Suppressor macrophage (primary cell): ENCODE measurements around the gene GSTM4.
A peak's percentile ranks its signal among the peaks of the same experiment; 100 is the strongest.

Experiments used
- DNase-seq, 4 experiments: peaks; one replicate each; pipeline ENCODE4 v3.0.0-alpha.2; 2020 to 2022

GSTM4 gene

DNA sequence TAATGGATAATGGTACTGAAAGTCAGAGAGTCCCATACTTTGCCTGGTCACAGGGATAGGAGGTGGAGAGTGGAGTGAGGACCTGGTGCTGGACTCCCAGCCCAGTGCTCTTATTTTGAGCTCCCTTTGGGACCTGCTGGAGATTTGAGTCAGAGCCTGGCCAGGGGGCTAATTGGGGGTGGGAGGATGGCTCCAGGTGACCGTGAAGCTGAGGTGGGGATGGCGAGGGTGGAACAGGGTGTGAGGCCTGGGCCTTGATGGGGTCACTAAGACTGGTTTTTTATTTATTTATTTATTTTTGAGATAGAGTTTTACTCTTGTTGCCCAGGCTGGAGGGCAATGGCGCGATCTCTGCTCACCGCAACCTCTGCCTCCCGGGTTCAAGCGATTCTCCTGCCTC lies 18.5 kb upstream of the GSTM4 start:
- DNase-seq, result no peak

DNA sequence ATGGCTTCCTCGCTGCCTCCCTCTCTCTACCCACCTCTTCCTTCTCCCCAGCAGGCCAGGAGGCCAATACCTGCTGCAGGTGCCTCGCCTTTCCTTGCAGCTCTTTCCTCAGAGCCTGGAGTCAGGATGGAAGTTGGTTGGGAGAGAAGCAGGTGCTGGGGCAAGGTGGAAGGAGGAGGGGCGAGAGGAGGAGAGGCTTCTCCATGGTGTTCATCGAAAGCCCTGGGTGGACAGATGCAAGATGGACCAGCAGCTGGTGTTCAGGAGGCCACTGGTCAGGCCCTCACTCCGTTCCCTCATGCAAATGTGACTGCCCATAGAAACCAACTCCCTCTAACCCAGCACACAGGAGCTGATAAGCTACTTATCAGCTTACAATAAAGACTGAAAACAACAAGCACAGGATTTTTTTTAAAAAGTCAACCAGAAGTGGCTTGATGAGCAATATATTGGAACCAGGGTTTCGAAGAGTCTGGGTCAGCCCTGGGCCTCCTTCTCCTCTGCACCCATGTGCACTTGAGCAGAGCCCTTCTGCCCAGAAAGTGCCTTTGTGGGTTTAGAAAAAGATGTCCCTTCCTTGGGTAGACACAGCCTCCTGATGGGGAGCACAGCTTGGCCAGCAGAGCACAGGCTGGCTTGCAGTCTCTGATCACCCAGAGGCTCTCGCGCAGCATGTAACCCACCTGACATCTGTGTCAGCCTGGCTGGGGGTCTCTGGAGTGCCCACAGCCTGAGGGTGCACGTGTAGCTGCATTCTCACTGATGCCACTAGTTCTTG lies 16.6 kb upstream of the GSTM4 start:
- no peak for DNase-seq

DNA sequence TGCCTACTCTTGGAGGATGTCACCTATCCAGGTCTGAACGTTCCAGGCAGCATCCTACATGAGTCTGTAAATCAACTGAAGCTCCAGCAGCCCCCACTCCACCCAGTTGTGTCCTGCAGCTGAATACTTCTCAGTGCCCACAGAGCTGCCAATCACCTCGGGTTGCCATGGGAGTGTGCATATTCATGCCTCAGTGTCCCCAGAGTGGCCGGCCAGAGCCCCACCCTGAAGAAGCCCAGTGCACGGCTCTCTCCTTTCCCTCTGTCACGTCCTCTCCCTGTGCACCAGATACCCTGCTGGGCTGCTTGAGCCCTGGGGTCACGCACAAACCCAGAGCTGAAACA lies 16.1 kb upstream of the GSTM4 start:
- DNase-seq, result no peak

DNA sequence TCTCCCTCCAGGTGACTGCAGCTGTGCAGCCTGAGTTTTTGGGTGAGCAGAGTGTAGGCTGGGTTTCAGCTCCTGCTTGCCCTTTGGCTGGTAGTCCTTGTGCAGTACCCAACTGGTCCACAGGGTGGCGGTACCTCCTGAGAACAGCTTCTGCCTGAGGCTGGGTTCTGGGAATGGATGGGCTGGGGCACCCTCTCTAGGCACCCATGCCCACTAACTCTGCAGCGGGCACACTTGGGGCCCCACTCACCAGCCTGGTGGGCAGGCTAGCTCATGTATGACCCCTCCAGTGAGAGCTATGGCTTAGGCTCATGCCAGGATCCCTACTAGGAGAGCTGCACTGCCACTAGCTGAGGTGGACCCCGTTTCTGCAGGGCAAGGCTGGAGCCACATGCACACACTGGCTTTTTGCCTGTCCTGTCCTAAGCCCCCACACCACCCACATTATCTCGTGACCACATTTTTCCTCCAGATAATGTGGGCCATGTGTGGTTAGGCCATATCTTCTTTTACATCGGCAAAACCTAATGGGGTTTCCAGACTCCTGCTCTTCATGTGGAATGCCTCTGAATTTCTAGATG lies 15.5 kb upstream of the GSTM4 start:
- peak; percentile 83 to 93 (median 89) for DNase-seq

DNA sequence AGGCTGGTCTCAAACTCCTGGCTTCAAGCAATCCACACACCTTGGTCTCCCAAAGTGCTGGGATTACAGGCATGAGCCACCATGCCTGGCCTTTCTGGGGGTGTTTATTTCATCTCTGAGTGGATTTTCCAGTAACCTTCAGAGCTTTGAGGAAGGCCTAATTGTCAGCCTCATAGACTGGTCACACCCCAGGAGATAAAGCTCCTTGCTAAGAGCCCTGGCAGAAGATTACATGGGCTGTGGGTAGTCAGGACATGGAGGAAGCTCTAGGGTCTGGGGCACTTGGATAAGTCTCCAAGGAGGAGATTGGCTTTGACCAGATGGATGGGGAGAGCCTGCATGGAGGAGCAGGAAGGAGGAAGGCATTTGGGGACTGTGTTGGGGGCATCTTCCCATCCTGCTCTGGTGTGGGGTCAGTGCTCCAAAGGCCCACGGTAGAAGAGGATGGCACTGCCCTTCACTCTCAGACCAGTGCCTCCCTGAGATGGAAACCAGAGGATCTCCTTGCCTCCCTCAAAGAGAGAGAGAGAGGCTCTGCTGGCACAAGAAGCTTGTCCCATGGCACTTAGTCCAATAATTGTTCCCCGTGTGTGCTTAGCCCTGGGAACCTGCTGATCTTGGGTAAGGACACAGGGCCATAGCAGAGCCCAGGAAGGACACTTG lies 14.7 kb upstream of the GSTM4 start:
- DNase-seq, result no peak

DNA sequence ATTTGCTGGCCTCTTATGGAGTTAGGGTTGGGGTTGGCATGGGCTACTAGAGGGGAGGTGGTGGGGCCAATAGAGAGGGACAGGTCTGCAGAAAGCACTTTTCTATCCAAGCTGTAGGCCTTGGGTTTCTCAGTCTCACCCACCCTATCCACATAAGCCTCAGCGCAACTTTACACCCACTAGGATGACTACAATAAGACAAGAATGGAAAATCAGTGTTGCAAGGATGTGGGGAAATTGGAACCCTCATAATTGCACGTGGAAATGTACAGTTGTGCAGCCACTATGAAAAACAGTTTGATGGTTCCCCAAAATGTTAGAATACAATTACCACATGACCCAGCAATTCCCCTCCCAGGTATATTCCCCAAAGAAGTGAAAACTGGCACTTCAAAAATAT lies 14.0 kb upstream of the GSTM4 start:
- peak; percentile 69 to 86 (median 74) for DNase-seq

DNA sequence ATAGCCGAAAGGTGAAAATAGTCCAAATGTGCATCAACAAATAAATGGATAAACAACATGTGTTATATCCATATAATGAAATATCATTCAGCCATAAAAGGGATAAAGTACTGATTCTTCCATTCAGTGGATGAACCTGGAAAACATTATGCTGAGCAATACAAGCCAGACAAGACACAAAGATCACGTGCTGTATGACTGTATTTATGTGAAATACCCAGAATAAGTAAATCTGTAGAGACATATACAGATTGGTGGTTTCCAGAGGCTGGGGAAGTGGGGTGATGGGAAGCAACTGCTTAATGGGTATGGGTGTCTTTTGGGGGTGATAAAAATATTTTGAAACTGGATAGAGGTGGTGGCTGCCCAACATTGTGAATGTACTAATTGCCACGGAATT lies 13.3 kb upstream of the GSTM4 start:
- peak in 3 of 4 experiments; percentile 47 to 70 (median 57) for DNase-seq

DNA sequence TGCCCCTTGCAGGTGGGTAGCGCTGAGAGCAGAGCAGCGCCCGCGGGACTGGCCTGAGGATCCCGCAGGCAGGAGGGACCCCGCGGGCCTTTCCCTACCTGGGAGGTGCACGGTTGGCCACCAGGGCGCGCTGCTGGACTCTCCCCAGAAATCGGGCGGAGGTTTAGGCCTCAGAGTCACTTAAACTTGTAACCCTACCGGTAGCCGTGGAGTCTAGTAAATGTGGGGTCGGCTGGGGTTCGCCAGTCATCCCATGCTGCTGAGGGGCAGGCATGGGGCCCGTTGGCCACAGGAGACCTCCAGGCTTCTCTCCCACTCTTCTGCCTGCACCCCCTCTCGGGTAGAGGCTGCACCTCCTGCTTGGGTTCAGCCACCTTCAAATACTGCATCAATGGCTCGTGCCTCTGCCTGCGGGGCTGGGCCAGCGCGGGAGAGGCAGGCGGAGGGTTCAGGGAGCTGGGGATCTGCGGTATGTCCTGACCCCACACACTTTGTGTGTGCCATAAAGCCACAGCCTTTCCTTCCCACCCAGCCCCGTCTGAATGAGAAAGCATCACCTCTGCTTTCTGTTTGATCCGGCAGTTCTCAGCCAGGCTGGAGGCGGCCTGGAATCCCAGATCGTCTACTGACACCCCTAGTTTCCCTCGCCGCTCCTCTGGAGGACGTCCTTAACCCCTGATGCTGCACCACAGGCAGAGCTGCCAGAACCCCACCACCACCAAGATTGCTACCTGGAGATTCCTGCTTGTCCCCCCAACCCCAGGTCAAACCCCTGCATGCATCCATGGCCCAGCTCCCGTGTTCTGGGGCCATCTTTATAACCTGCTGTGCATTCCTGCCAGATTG lies 12.3 kb upstream of the GSTM4 start:
- DNase-seq, result peak; percentile 83 to 93 (median 88)

DNA sequence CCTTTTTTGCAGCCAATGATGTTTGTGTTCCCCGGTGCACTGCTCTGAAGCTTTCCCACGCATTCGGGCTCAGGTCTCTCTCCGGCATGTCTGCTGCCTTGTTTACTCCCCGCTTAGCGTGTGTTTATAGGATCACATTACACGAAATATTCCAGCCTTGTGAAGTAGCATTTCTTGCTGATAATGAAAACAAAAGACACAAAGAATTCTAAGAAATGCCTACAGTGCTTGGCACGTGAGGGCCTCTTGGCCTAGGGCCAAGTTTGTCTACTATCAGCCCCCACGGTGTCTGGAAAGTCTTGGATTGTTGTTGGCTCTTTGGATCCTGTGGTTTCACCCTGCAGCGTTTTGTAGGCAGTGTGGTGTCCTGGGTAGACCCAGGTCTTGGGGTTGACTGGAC lies 11.2 kb upstream of the GSTM4 start:
- no peak for DNase-seq

DNA sequence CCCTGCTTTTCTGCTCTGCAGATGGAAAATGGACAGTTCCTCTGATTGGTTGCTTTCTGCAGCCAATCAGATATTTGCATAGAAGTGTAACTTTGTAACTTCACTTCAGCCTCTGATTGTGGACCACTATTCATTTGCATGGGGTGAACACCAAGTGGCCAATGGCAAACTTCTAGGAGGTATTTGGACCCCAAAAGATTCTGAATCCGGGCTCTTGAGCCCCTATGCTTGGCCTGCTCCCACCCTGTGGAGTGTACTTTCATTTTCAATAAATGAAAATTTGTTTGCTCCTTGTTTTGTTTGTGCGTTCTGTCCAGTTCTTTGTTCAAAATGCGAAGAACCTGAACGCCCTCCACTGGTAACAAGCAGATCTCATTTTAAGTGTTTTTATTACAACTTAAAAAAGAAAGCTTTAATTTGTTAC lies 6.4 kb upstream of the GSTM4 start:
- peak in 2 of 4 experiments; percentile 44 to 58 for DNase-seq

DNA sequence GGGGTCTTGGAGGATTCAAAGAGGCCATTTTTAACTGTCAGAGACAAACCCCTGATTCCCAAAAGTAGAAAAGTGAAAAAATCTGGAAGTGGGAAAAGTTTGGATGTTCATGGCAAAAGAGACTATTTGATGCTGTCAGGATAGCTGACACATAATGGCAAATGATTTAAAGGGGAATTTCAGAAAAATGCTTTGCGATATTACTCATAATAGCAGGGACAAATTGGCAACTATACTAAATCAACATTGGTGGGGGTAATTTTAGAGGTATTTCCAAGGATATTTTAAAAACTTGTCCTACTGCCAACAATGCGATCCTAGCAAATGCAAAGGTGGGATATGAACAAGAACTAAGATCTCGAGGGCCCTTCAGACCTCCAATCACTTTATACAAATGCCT lies 5.3 kb upstream of the GSTM4 start:
- no peak for DNase-seq

DNA sequence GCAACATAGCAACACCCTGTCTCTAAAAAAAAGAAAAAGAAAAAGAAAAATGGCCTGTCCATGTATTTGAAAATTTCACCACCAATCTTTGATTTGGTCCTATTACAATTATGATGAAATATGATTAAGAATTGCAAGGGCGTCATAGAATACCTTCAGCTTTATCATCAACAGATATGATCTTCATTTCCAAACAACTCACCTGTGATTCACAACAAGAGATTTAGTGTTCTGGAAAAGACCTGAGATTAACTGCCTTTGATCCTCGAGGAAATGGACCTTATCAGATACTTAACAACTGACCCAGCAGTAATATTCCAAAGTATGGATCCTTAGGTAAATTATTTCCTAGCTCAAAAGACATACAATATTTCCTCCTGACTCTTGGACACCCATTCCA lies 3.5 kb upstream of the GSTM4 start:
- DNase-seq, result no peak

DNA sequence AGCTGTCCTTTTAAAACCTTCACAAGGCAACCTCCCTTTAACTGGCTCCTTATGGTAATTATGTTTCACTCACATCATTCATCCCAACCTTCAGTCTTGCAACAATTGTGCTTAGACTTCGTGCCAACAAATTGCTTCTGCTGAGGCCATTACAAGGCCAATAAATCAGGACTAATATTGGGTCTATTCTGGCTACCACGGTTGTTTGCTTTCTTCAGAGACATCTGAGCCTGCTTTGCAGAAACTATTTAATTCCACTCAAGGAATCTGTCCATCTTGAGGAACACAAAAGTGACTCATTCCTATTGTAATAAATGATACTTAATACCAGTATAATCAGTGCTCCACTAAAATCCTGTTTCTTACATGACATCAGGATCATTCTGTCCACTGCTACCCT lies 2.6 kb upstream of the GSTM4 start:
- DNase-seq, result no peak

DNA sequence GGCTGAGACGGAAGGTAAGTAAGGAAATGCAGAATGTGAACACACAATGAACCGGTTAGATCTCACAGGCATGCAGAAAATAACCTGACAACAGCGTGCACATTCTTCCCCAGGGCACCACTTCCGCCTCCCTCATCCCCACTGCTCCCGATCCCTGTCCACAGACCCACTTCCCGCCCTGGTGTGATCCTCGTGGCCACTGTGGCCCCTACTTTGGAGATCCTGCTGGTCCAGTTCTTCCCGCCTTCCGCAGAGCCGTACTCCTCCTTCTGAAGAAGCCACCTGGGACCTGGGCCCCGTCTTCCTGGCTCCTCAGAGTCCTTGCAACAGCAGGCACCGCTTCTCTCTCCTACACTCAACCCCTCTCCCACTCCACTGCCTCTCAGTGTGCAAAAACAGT lies 1.4 kb upstream of the GSTM4 start:
- DNase-seq, result no peak

DNA sequence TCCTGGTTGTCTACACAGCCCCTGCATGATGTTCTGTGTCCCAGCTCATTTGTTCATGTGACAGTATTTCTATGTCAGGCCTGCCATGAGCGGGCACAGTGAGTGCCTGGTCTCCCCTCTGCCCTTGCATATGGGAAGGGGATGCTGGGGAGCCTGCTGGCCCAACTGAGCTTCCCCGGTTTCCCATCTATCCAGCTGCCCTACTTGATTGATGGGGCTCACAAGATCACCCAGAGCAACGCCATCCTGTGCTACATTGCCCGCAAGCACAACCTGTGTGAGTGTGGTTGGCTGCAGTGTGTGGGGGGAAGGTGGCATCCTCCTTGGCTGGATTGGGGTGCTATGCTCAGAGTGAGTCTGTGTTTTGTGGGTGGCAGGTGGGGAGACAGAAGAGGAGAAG lies 1.5 kb downstream of the GSTM4 start:
- DNase-seq, result no peak

DNA sequence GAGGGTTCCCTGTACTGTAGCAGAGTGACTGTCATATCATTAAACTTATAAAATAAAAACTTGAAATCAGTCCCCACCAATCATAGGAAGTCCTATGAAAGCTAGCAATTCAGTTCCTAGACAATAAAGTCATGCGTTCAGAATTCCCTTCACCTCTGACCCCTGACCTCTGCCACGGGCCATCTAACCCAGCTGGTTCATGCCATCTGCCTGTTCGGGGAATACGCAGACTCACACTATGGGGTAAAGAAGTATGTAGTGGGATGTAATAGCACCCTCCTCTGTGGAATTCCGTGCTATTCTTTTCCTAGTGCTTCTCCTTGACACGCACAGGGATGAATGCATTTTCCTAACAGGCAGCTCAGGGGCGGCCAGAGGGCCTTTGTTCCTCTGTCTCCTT lies 2.1 kb downstream of the GSTM4 start:
- DNase-seq, result no peak

DNA sequence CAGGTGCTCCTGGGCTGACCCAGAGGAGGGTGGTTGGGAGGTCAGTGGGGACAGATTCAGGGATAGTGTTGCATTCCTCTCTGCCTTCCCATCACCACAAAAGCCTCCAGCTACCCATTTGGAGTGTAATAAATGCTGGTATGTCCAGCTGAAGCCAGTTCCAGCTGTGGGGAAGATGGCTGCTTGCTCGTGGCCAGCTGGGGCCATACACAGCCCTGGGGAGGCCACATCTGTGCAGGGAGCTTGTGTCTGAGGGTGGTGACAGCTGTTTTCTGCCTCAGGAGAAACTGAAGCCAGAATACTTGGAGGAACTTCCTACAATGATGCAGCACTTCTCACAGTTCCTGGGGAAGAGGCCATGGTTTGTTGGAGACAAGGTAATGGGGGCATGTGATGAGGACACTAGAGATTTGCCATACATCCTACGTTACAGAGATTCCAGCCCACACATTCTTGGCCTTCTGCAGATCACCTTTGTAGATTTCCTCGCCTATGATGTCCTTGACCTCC lies 2.7 kb downstream of the GSTM4 start:
- DNase-seq, result peak in 3 of 4 experiments; percentile 32 to 42 (median 33)

DNA sequence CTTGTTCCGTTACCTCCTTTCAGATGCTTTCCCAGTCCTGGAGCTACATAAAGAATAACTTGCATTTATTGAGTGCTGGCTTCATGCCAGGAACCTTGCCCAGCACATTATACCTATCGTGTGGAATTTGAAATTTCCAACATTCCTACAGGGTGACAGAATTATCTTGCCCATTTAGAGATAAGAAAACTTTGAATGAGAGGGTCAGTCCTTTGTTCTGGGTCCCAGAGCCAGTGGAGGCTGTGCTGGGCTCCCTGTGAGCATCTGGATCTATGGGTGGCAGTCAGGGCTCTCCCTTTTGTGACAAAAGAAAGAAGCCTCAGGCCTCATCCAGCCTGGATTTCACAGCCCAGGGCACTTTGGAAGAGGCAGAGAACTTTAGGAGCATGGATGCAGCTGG lies 3.2 kb downstream of the GSTM4 start:
- no peak for DNase-seq

DNA sequence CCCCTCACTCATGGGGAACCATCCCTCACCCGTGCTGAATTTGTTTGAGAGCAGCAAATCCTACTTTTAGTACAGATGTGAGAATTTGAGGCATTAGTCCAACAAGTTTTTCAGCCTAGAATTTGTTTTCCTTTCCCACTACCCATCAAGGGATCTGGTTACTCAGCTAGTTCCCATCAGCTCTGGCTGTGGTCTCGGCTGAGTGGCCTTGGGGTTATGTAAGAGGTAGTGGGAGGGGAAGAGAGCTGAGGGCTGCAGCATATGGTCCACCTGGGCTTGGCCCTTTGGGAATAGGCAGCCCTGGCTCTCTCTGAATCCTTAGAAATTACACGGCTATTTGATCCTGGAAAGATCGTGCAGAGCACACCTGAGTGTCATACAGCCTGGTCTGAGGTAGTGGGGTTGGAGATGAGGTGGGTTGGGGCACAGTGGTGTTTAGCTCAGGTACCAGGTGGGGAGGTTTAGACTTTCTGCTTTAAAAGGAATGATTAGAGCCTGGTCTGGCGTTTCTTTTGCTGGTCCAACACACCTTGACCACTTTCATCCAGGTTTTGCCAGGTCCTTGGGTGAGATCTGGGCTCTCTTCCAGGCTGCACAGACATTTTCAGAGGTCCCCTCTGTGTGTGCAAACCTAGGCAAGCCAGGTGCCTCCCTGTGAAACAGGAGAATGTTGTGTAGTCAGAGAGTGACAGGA lies 4.2 kb downstream of the GSTM4 start:
- DNase-seq, result peak; percentile 35 to 61 (median 58)

DNA sequence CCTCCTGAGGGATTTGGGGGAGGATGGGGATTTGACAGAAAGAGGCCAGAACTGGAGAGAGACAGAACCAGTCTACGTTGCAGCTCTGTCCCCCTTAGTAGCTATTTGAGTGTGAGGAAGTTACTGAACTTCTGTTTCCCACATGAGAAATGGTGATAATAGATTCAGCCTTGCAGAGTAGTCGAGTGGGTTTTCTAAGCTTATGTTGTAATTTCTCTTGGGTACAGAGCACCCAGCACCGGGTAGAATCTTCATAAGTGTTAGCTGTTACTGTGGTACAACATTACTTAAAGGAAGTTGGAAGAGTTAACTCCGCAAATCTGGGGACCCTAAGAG lies 4.8 kb downstream of the GSTM4 start:
- peak in 2 of 4 experiments; percentile 33 to 54 for DNase-seq

DNA sequence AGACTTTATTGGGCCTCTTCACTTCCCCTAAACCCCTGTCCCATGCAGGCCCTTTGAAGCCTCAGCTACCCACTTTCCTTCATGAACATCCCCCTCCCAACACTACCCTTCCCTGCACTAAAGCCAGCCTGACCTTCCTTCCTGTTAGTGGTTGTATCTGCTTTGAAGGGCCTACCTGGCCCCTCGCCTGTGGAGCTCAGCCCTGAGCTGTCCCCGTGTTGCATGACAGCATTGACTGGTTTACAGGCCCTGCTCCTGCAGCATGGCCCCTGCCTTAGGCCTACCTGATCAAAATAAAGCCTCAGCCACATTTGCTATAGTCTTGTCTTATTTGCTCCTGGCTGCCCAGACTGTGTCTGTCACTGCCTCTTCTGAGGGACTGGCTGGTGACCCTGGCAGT lies 5.5 kb downstream of the GSTM4 start:
- no peak for DNase-seq

DNA sequence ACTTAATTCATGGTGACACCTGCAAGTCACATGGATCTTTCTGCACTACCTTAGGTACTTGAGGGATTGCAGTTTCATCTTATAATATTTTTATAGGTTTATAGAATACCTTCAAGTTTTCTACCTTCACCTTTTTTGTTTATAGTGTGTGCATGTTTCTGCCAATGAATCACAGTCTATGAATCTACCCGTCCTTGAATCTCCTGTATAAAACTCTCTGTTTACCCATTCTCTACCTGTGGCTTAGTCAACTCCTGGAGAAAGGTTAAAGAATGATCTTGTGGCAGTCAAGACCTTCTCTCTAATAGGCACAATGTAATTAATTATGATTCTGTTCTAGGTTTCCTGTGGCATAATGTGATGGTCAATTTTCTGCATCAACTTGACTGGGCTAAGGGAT lies 8.8 kb downstream of the GSTM4 start:
- no peak for DNase-seq
